ENCODE measurements around the gene ZNF280D. TPM values are rescaled to one million over a fixed set of nuclear protein-coding genes. Genes with fewer than 3 reads are reported as not detected.
"Not testable (repeated sequence)": the region's sequence is repeated elsewhere in the genome, so short reads cannot be mapped to it uniquely, and the experiment has no call there.

Gene ZNF280D
- total RNA-seq, 1 donor from 2014 or later, result 21.1 TPM

- no peak for DNase-seq
- intact Hi-C loops (cut with DNase I), result no loop called here
- no peak for ATAC-seq (ENCODE audit: poor library complexity)
Observed at GRCh38 chr15:56724232-56724631, 9.1 kb downstream of the ZNF280D start.

DNA sequence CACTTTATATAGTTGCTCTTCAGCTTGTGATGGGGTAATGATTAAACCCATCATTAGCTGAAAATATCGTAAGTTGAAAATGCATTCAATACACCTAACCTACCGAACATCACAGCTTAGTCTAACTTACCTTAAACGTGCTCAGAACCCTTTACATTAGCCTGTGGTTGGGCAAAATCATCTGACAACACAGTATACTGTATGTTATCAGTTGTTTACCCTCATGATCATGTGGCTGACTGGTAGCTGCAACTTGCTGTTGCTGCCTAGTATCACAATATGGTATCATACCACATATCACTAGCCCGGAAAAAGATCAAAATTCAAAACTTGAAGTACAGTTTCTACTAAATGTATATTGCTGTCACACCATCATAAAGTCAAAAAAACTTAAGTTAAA, 9.5 kb downstream of the ZNF280D start:
- DNase-seq, result no peak
- intact Hi-C loops (cut with DNase I), result no loop called here
- no peak for ATAC-seq (ENCODE audit: poor library complexity)

DNA sequence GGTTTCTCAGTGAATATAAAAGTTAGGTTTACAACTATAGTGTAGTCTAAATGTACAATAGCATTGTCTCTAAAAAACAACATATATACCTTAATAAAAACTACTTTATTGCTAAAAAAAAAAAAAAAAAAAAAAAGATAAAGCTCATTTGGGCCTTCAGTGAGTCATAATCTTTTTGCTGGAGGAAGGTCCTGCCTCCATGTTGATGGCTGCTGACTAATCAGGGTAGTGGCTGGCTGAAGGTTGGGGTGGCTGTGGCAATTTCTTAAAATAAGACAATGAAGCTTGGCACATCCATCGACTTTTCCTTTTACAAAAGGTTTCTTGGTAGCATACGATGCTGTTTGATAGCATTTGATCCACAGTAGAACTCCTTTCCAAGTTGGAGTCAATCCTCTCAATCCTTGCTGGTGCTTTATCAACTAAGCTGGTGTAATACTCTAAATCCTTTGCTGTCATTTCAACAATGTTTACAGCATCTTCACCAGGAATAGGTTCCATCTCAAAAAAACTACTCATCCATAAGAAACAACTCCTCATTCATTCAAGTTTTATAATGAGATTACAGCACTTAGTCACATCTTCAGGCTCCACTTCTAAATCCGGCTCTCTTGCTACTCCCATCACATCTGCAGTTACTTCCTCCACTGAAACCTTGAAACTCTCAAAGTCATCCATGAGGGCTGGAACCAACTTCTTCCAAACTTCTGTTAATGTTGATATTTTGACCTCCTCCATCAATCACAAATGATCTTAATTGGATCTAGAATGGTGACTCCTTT, 13.3 kb downstream of the ZNF280D start:
- DNase-seq (no peak), ATAC-seq (ENCODE audit: poor library complexity) (no peak)
- intact Hi-C loops (cut with DNase I), result no loop called here

DNA sequence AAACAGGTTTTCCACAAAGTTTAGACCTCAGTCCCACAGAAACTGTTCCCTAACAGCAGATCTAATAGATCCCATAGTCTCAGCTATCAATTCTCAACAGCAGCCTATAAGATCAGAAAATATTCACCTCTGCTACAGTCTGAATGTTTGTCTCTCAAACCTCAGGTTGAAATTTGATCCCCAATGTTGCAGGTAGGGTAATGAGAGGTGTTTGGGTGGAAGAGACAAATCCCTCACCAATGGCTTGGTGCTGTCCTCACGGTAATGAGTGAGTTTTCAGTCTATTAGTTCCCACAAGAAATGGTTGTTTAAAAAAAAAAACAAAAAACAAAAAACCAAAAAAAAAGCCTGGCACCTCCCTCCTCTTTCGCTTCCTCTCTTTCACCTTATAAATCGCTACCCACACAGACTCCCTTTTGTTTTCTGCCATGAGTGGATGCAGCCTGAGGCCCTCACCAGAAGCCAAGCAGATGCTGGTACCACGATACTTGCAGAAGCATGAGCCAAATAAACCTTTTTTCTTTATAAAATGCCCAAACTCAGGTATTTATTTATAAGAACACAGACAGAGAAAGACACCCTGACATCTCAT, 14.2 kb downstream of the ZNF280D start:
- no peak for ATAC-seq (ENCODE audit: poor library complexity)
- DNase-seq, result no peak
- intact Hi-C loops (cut with DNase I), result no loop called here

DNA sequence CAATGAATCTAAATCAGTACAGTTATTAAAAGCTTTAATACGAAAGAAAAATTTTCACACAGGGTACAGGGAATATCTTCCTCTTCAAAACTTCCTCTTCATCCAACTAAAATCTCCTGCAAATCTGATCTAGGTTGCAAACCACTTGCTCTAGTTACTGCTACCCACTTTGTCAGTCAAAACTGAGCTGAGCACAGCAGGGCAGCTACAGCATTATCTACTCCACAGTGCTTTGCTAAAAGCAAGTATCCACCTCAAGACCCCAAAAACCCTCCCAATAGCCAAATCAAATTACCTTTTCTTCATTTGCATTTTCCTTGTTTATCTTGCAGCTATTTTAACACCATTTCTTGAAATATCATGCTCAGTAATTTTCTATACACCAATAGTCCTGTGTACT, 14.7 kb downstream of the ZNF280D start:
- DNase-seq, result no peak
- ATAC-seq (ENCODE audit: poor library complexity), result no peak
- intact Hi-C loops (cut with DNase I), result no loop called here

DNA sequence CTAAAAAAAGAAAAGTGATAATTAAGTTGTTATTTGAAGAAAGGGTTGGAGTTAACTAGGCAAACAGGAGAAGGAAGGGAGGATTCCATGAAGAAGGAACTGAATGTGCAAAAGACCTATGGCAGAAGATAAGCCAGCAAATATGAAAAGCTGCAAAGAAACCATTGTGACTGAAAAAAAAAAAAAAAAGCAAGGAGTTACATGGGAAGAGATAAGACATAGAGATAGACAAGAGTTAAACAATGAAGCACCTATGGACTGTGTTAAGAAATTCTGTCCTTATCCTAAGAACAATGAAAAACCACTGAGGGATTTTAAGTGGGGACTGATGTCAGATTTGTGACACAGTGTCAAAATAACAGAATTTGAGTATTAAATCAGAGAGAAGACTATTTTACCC, 17.0 kb downstream of the ZNF280D start:
- no peak for ATAC-seq (ENCODE audit: poor library complexity)
- intact Hi-C loops (cut with DNase I), result no loop called here
- no peak for DNase-seq

- no peak for ATAC-seq (ENCODE audit: poor library complexity)
- intact Hi-C loops (cut with DNase I), result no loop called here
- DNase-seq, result no peak
Observed at GRCh38 chr15:56715220-56715619, 18.1 kb downstream of the ZNF280D start.

DNA sequence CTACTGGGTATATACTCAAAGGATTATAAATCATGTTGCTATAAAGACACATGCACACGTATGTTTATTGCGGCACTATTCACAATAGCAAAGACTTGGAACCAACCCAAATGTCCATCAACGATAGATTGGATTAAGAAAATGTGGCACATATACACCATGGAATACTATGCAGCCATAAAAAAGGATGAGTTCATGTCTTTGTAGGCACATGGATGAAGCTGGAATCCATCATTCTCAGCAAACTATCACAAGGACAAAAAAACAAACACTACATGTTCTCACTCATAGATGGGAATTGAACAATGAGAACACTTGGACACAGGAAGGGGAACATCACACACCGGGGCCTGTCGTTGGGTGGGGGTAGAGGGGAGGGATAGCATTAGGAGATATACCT, 23.8 kb downstream of the ZNF280D start:
- DNase-seq; ATAC-seq (ENCODE audit: poor library complexity); intact Hi-C loops (cut with DNase I): not testable (repeated sequence)

GRCh38 chr15:56699743-56700142, 33.6 kb downstream of the ZNF280D start:
- no peak for ATAC-seq (ENCODE audit: poor library complexity)
- intact Hi-C loops (cut with DNase I), result no loop called here

GRCh38 chr15:56698270-56698669, 35.0 kb downstream of the ZNF280D start:
- ATAC-seq (ENCODE audit: poor library complexity) (no peak), DNase-seq (no peak)
- intact Hi-C loops (cut with DNase I), result no loop called here

More at GRCh38 chr15:56699743-56700142, 33.6 kb downstream of the ZNF280D start:
- no peak for DNase-seq

GRCh38 chr15:56693761-56694160, 39.5 kb downstream of the ZNF280D start:
- ATAC-seq (ENCODE audit: poor library complexity), result no peak

DNA sequence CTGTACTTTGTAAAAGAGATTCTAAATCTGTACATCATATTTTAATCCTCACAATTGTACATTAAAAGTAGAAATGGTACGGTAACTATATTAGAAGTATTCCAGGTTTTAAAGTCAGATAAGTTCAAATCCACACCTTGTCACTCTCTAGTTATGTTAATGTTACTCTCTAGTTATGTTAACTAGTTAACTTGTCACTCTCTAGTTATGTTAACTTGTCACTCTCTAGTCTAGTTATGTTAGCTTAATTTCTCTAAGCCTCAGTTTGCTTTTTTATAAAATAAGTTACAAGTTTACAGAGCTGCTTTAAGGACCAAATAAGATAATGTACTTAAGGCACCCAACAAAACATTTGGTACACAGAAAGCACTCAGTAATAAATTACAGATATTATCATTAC, 42.6 kb downstream of the ZNF280D start:
- intact Hi-C loops (cut with DNase I), result no loop called here
- DNase-seq (no peak), ATAC-seq (ENCODE audit: poor library complexity) (no peak)

More at GRCh38 chr15:56693761-56694160, 39.5 kb downstream of the ZNF280D start:
- intact Hi-C loops (cut with DNase I), result no loop called here
- no peak for DNase-seq

GRCh38 chr15:56683908-56684307, 49.4 kb downstream of the ZNF280D start:
- ATAC-seq (ENCODE audit: poor library complexity) (no peak), DNase-seq (no peak)
- intact Hi-C loops (cut with DNase I), result no loop called here

- DNase-seq (no peak), ATAC-seq (ENCODE audit: poor library complexity) (no peak)
- intact Hi-C loops (cut with DNase I), result no loop called here
Observed at GRCh38 chr15:56681113-56681512, 52.2 kb downstream of the ZNF280D start.

- ATAC-seq (ENCODE audit: poor library complexity) (no peak), DNase-seq (no peak)
- intact Hi-C loops (cut with DNase I), result no loop called here
Observed at GRCh38 chr15:56679225-56679624, 54.1 kb downstream of the ZNF280D start.

GRCh38 chr15:56678571-56678970, 54.7 kb downstream of the ZNF280D start:
- DNase-seq (no peak), ATAC-seq (ENCODE audit: poor library complexity) (no peak)
- intact Hi-C loops (cut with DNase I), result no loop called here

DNA sequence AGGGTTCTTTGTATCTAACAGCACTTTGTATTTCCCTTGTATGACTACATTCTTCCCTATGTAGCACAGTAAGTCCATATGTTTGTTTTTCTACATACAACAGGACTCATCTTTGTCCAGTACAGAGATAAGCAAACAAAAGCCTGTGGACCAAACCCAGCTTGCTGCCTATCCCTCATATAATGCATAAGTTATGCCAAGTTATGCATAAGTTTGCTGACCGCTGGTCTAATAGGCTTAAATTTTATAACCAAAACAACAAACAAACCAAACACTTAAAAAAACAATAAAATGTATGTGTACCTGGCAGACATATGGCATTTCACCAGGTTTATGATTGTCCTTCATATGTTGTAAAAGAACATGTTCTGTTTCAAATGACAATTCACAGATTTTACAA, 56.0 kb downstream of the ZNF280D start:
- DNase-seq, result no peak
- ATAC-seq (ENCODE audit: poor library complexity), result no peak
- intact Hi-C loops (cut with DNase I), result no loop called here

- intact Hi-C loops (cut with DNase I), result no loop called here
- ATAC-seq (ENCODE audit: poor library complexity) (peak; percentile 60), DNase-seq (no peak)
Observed at GRCh38 chr15:56675930-56676329, 57.4 kb downstream of the ZNF280D start.

GRCh38 chr15:56674857-56675256, 58.5 kb downstream of the ZNF280D start:
- ATAC-seq (ENCODE audit: poor library complexity) (no peak), DNase-seq (no peak)
- intact Hi-C loops (cut with DNase I), result no loop called here

DNA sequence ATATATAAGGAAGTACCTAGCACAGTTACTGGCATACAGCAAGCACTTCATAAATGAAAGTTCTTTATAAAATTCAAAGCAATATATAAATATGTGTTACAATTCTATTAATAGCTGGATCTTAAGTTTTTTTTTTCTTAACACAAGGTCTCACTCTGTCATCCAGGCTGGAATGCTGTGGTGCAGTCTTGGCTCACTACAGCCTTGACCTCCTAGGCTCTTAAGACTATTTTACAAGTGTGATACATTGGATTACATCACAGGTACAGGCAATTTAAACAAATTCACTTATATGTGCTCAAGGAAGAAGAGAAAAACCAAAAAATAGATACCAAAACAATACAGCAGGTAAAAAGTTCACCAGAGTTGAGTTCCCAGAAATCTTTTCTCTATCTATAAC, 60.6 kb downstream of the ZNF280D start:
- intact Hi-C loops (cut with DNase I), result no loop called here
- no peak for DNase-seq
- no peak for ATAC-seq (ENCODE audit: poor library complexity)

Measured in Right ventricle myocardium superior (tissue), 1 donor.